ENCODE measurements around the gene SPATA31D1.

- TF ChIP-seq POLR2AphosphoS5 (IDR thresholded peaks at IDR 0.05): no peak
- no peak for TF ChIP-seq CTCF (IDR thresholded peaks at IDR 0.05)
- TF ChIP-seq EP300 (IDR thresholded peaks at IDR 0.05; ENCODE audit: low read depth): no peak
Observed at GRCh38 chr9:81989700-81990099, 1.1 kb downstream of the SPATA31D1 start.
